IMR-90 (cell line): ENCODE data around the gene LPIN1.

Source experiments
- BHLHE40 ChIP-seq: fragments of 150-350 bp; IDR thresholded peaks from 2 replicates; pipeline ENCODE4 v1.6.1; 2016; ENCODE audit warnings: mild to moderate bottlenecking, low read depth, low read length
- CEBPB ChIP-seq: IDR thresholded peaks from 2 replicates; pipeline ENCODE4 v1.6.1; 2012; ENCODE audit warnings: low read depth, low read length, improper control_type of control experiment
- CHD1 ChIP-seq: IDR thresholded peaks from 2 replicates; pipeline ENCODE4 v1.6.1; 2012; ENCODE audit warnings: low read depth, low read length, improper control_type of control experiment
- FOS ChIP-seq: fragments of 150-350 bp; IDR thresholded peaks from 2 replicates; pipeline ENCODE4 v1.6.1; 2016; ENCODE audit warnings: low read depth, low read length
- MAFK ChIP-seq: IDR thresholded peaks from 2 replicates; pipeline ENCODE4 v1.6.1; 2012; ENCODE audit warnings: low read depth, low read length, improper control_type of control experiment
- MXI1 ChIP-seq: IDR thresholded peaks from 2 replicates; pipeline ENCODE4 v1.6.1; 2012; ENCODE audit warnings: low read depth, mild to moderate bottlenecking, low read length, moderate library complexity, borderline replicate concordance
- POLR2A ChIP-seq: IDR thresholded peaks from 2 replicates; pipeline ENCODE4 v1.6.1; 2012; ENCODE audit warnings: mild to moderate bottlenecking, low read depth, low read length
- RAD21 ChIP-seq: IDR thresholded peaks from 2 replicates; pipeline ENCODE4 v1.6.1; 2012; ENCODE audit warnings: low read length, improper control_type of control experiment
- TF ChIP-seq, protein P1 (sequence below): conservative IDR thresholded peaks from 2 replicates; pipeline ENCODE4 v1.5.1; 2012; ENCODE audit warnings: mild to moderate bottlenecking, low read depth, low read length, improper control_type of control experiment
- TF ChIP-seq, protein P2 (sequence below): fragments of 150-350 bp; IDR thresholded peaks from 2 replicates; pipeline ENCODE4 v1.6.1; 2016; ENCODE audit warnings: low read depth, mild to moderate bottlenecking, low read length, moderate library complexity, borderline replicate concordance

DNA sequence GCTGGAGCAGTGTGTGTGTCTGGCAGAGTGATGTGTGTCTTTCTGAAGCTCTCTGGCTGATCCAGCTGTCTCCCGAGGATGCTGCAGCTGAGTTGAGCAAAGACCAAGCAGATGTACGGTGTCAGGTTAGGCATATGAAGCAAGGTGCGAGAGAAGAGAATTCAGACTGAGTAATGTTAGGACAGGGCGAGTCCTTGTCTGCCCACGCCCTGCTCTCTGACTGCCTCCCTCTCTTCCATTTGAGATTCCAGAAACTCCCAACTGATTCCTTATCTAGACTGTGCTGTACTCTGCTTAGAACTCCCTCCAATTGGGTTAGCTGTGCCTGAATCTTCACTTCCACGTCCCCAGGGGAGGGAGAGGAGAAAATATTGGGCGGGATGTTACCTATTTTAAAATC lies 25.7 kb upstream of the LPIN1 start:
- TF ChIP-seq, protein P1, sequence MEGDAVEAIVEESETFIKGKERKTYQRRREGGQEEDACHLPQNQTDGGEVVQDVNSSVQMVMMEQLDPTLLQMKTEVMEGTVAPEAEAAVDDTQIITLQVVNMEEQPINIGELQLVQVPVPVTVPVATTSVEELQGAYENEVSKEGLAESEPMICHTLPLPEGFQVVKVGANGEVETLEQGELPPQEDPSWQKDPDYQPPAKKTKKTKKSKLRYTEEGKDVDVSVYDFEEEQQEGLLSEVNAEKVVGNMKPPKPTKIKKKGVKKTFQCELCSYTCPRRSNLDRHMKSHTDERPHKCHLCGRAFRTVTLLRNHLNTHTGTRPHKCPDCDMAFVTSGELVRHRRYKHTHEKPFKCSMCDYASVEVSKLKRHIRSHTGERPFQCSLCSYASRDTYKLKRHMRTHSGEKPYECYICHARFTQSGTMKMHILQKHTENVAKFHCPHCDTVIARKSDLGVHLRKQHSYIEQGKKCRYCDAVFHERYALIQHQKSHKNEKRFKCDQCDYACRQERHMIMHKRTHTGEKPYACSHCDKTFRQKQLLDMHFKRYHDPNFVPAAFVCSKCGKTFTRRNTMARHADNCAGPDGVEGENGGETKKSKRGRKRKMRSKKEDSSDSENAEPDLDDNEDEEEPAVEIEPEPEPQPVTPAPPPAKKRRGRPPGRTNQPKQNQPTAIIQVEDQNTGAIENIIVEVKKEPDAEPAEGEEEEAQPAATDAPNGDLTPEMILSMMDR = no peak
- TF ChIP-seq RAD21 (no peak), CHD1 (no peak), POLR2A (no peak), MXI1 (no peak), MAFK (no peak), CEBPB (no peak), BHLHE40 (no peak), FOS (no peak)
- TF ChIP-seq, protein P2, sequence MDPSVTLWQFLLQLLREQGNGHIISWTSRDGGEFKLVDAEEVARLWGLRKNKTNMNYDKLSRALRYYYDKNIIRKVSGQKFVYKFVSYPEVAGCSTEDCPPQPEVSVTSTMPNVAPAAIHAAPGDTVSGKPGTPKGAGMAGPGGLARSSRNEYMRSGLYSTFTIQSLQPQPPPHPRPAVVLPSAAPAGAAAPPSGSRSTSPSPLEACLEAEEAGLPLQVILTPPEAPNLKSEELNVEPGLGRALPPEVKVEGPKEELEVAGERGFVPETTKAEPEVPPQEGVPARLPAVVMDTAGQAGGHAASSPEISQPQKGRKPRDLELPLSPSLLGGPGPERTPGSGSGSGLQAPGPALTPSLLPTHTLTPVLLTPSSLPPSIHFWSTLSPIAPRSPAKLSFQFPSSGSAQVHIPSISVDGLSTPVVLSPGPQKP = no peak
